ENCODE measurements around the gene FOXO1.

The FOXO1 gene

GRCh38 chr13:40522282-40522681 lies 144.2 kb downstream of the FOXO1 start:
- Histone ChIP-seq H3K4me2 (ENCODE audit: low read depth, low read length, poor library complexity, severe bottlenecking) (no peak overlapping the region), H2AFZ (ENCODE audit: low read length) (no peak overlapping the region), H4K20me1 (ENCODE audit: insufficient read depth, low read length, poor library complexity, severe bottlenecking) (no peaks in the 10 kb centered on the region), H3K9me2 (replicated peaks; ENCODE audit: low read depth, low read length) (no peaks in the 10 kb centered on the region), H3F3A (ENCODE audit: low read depth) (no peaks in the 10 kb centered on the region), H3K27me3 (ENCODE audit: insufficient read depth, low read length, poor library complexity, severe bottlenecking) (no peaks in the 10 kb centered on the region), H3K36me3 (ENCODE audit: insufficient read depth, low read length) (no peaks in the 10 kb centered on the region), H3K9ac (ENCODE audit: low read depth, low read length, poor library complexity, severe bottlenecking) (no peak overlapping the region), H3K4me3 (ENCODE audit: low read length, poor library complexity, severe bottlenecking) (no peak overlapping the region), H3K9me3 (ENCODE audit: insufficient read depth, low read depth, low read length) (no peaks in the 10 kb centered on the region), H3K4me1 (ENCODE audit: insufficient read depth, low read length, poor library complexity, severe bottlenecking) (no peaks in the 10 kb centered on the region), H3K79me2 (ENCODE audit: insufficient read depth, low read length) (no peaks in the 10 kb centered on the region)
- no peak for TF ChIP-seq EZH2phosphoT487 (IDR thresholded peaks at IDR 0.05; ENCODE audit: borderline replicate concordance)
- TF ChIP-seq, protein P1, sequence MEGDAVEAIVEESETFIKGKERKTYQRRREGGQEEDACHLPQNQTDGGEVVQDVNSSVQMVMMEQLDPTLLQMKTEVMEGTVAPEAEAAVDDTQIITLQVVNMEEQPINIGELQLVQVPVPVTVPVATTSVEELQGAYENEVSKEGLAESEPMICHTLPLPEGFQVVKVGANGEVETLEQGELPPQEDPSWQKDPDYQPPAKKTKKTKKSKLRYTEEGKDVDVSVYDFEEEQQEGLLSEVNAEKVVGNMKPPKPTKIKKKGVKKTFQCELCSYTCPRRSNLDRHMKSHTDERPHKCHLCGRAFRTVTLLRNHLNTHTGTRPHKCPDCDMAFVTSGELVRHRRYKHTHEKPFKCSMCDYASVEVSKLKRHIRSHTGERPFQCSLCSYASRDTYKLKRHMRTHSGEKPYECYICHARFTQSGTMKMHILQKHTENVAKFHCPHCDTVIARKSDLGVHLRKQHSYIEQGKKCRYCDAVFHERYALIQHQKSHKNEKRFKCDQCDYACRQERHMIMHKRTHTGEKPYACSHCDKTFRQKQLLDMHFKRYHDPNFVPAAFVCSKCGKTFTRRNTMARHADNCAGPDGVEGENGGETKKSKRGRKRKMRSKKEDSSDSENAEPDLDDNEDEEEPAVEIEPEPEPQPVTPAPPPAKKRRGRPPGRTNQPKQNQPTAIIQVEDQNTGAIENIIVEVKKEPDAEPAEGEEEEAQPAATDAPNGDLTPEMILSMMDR (conservative IDR thresholded peaks at IDR 0.05; ENCODE audit: low read length): no peak

- no peak overlapping the region for H2AFZ ChIP-seq (ENCODE audit: low read length)
- H3K79me2 ChIP-seq (ENCODE audit: insufficient read depth, low read length): no peaks in the 10 kb centered on the region
- no peaks in the 10 kb centered on the region for H3K36me3 ChIP-seq (ENCODE audit: insufficient read depth, low read length)
- no peaks in the 10 kb centered on the region for H3K27me3 ChIP-seq (ENCODE audit: insufficient read depth, low read length, poor library complexity, severe bottlenecking)
- TF ChIP-seq, protein P1 (conservative IDR thresholded peaks at IDR 0.05; ENCODE audit: low read length): no peak
- TF ChIP-seq EZH2phosphoT487 (IDR thresholded peaks at IDR 0.05; ENCODE audit: borderline replicate concordance): no peak
- H4K20me1 ChIP-seq (ENCODE audit: insufficient read depth, low read length, poor library complexity, severe bottlenecking): no peaks in the 10 kb centered on the region
- no peaks in the 10 kb centered on the region for H3K4me1 ChIP-seq (ENCODE audit: insufficient read depth, low read length, poor library complexity, severe bottlenecking)
- no peak overlapping the region for H3K4me2 ChIP-seq (ENCODE audit: low read depth, low read length, poor library complexity, severe bottlenecking)
- no peak overlapping the region for H3K4me3 ChIP-seq (ENCODE audit: low read length, poor library complexity, severe bottlenecking)
- H3K9ac ChIP-seq (ENCODE audit: low read depth, low read length, poor library complexity, severe bottlenecking): no peak overlapping the region
- no peaks in the 10 kb centered on the region for H3K9me2 ChIP-seq (replicated peaks; ENCODE audit: low read depth, low read length)
- H3K9me3 ChIP-seq (ENCODE audit: insufficient read depth, low read depth, low read length): no peaks in the 10 kb centered on the region
- H3F3A ChIP-seq (ENCODE audit: low read depth): no peaks in the 10 kb centered on the region
These were observed 145.5 kb downstream of the FOXO1 start for GRCh38 chr13:40520916-40521315.

- H3K27me3 ChIP-seq (ENCODE audit: insufficient read depth, low read length, poor library complexity, severe bottlenecking): no peaks in the 10 kb centered on the region
- H3K79me2 ChIP-seq (ENCODE audit: insufficient read depth, low read length): no peaks in the 10 kb centered on the region
- TF ChIP-seq, protein P1 (conservative IDR thresholded peaks at IDR 0.05; ENCODE audit: low read length): no peak
- no peak for TF ChIP-seq EZH2phosphoT487 (IDR thresholded peaks at IDR 0.05; ENCODE audit: borderline replicate concordance)
- H3K9me3 ChIP-seq (ENCODE audit: insufficient read depth, low read depth, low read length): no peaks in the 10 kb centered on the region
- no peaks in the 10 kb centered on the region for H3K36me3 ChIP-seq (ENCODE audit: insufficient read depth, low read length)
- no peak overlapping the region for H3K4me2 ChIP-seq (ENCODE audit: low read depth, low read length, poor library complexity, severe bottlenecking)
- no peaks in the 10 kb centered on the region for H3K4me1 ChIP-seq (ENCODE audit: insufficient read depth, low read length, poor library complexity, severe bottlenecking)
- no peaks in the 10 kb centered on the region for H4K20me1 ChIP-seq (ENCODE audit: insufficient read depth, low read length, poor library complexity, severe bottlenecking)
- no peak overlapping the region for H3K9ac ChIP-seq (ENCODE audit: low read depth, low read length, poor library complexity, severe bottlenecking)
- H3K9me2 ChIP-seq (replicated peaks; ENCODE audit: low read depth, low read length): no peaks in the 10 kb centered on the region
- H2AFZ ChIP-seq (ENCODE audit: low read length): no peak overlapping the region
- no peak overlapping the region for H3K4me3 ChIP-seq (ENCODE audit: low read length, poor library complexity, severe bottlenecking)
- no peaks in the 10 kb centered on the region for H3F3A ChIP-seq (ENCODE audit: low read depth)
These were observed 146.8 kb downstream of the FOXO1 start for GRCh38 chr13:40519637-40520036.
